K562 (cell line): ENCODE data around the gene SEC14L3. TPM values are rescaled to one million over a fixed set of nuclear protein-coding genes. Genes with fewer than 3 reads are reported as not detected.

ENCODE experiments used
- CTCF ChIP-seq, 3 experiments: IDR thresholded peaks in 2 of 3; conservative IDR thresholded peaks in 1 of 3; 2 replicates each; pipeline ENCODE4 v1.5.1; 2011 to 2012; ENCODE audit warnings: low read length in 3 of 3, mild to moderate bottlenecking in 3 of 3, control low read depth in 2 of 3, improper control_type of control experiment in 1 of 3, inconsistent platforms in 1 of 3, low read depth in 1 of 3, mixed read lengths in 1 of 3, moderate library complexity in 1 of 3; ENCODE audit not compliant: insufficient read depth in 2 of 3
- ETV1 ChIP-seq: fragments of 450-650 bp; conservative IDR thresholded peaks from 2 replicates; pipeline ENCODE4 v1.6.1; 2016; ENCODE audit warnings: missing genetic modification characterization, control low read depth, low read depth, missing compliant biosample characterization
- RBM25 ChIP-seq: fragments of 200-400 bp; formaldehyde crosslinking; IDR thresholded peaks from 2 replicates; pipeline ENCODE4 v1.6.1; 2018; ENCODE audit warnings: low read length, low read depth, moderate library complexity; ENCODE audit not compliant: severe bottlenecking
- ZFP36 ChIP-seq: fragments of 150-350 bp; IDR thresholded peaks from 2 replicates; pipeline ENCODE4 v1.6.1; 2018; ENCODE audit warnings: low read length, low read depth; ENCODE audit not compliant: partially characterized antibody
- ZNF584 ChIP-seq: fragments of 200-800 bp; sonication (Bioruptor generic); IDR thresholded peaks from 2 replicates; pipeline ENCODE4 v1.6.1; 2016; ENCODE audit warnings: low read depth, mild to moderate bottlenecking, missing genetic modification characterization, missing compliant biosample characterization
- ZNF609 ChIP-seq: sonication (generic); formaldehyde crosslinking; IDR thresholded peaks from 2 replicates; pipeline ENCODE4 v1.8.1; 2023; ENCODE audit warnings: missing genetic modification reagents, mild to moderate bottlenecking, borderline replicate concordance
- polyA plus RNA-seq, 8 experiments: library from polyadenylated mRNA; depleted of rRNA in 4 of 8; stranded (reverse) in 5 of 8; unstranded in 3 of 8; fragments of >200 nt; fragmentation: Nextera tagmentation in 2 of 8; fragmentation: Illumina TruSeq in 1 of 8; extraction: Ambion mirVana in 2 of 8; extraction: Trizol in 1 of 8; gene quantifications; 2 replicates each; pipeline versions ENCODE4 v1.2.1 to v1.2.3, GENCODE V29; 2011 to 2014; ENCODE audit warnings: inconsistent platforms in 1 of 8, missing spikeins in 1 of 8
- total RNA-seq, 7 experiments: library from RNA; depleted of rRNA in 6 of 7; stranded (reverse); fragments of >200 nt in 6 of 7; fragmentation: Illumina TruSeq in 2 of 7; extraction: Trizol in 2 of 7; gene quantifications; 2 replicates each; pipeline versions ENCODE4 v1.2.1 to v1.2.3, GENCODE V29; 2011 to 2021; ENCODE audit warnings: low replicate concordance in 1 of 7
- TF ChIP-seq, protein P1 (sequence below): fragments of 200-400 bp; formaldehyde crosslinking; IDR thresholded peaks from 2 replicates; pipeline ENCODE4 v1.6.1; 2017; ENCODE audit warnings: mild to moderate bottlenecking, low read depth, low read length, moderate library complexity
- TF ChIP-seq, protein P2 (sequence below): fragments of 450-650 bp; IDR thresholded peaks from 2 replicates; pipeline ENCODE4 v1.6.1; 2018; ENCODE audit warnings: mild to moderate bottlenecking, low read depth; ENCODE audit not compliant: partially characterized antibody

SEC14L3 gene
- total and polyA plus RNA-seq, 9 of the 15 experiments (the other 6 are each of a cell fraction or from before 2014, with no cell fraction given): not detected

- TF ChIP-seq, protein P1, sequence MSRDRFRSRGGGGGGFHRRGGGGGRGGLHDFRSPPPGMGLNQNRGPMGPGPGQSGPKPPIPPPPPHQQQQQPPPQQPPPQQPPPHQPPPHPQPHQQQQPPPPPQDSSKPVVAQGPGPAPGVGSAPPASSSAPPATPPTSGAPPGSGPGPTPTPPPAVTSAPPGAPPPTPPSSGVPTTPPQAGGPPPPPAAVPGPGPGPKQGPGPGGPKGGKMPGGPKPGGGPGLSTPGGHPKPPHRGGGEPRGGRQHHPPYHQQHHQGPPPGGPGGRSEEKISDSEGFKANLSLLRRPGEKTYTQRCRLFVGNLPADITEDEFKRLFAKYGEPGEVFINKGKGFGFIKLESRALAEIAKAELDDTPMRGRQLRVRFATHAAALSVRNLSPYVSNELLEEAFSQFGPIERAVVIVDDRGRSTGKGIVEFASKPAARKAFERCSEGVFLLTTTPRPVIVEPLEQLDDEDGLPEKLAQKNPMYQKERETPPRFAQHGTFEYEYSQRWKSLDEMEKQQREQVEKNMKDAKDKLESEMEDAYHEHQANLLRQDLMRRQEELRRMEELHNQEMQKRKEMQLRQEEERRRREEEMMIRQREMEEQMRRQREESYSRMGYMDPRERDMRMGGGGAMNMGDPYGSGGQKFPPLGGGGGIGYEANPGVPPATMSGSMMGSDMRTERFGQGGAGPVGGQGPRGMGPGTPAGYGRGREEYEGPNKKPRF: no peak
- TF ChIP-seq RBM25: peak; percentile 68
- peak; percentile 30 for TF ChIP-seq ZFP36
- TF ChIP-seq CTCF (IDR thresholded peaks at IDR 0.05 in 2 of 3, conservative IDR thresholded peaks at IDR 0.05 in 1 of 3; ENCODE audit: insufficient read depth in 2 of 3, low read depth in 1 of 3, low read length in 3 of 3): 0 out of 6 replicates have a peak, but pooled peaks of 2 of the 3 experiments have one; percentile 3 to 5
- TF ChIP-seq ZNF584: no peak
- no peak for TF ChIP-seq ZNF609 (CRISPR knock-in tag)
- TF ChIP-seq, protein P2, sequence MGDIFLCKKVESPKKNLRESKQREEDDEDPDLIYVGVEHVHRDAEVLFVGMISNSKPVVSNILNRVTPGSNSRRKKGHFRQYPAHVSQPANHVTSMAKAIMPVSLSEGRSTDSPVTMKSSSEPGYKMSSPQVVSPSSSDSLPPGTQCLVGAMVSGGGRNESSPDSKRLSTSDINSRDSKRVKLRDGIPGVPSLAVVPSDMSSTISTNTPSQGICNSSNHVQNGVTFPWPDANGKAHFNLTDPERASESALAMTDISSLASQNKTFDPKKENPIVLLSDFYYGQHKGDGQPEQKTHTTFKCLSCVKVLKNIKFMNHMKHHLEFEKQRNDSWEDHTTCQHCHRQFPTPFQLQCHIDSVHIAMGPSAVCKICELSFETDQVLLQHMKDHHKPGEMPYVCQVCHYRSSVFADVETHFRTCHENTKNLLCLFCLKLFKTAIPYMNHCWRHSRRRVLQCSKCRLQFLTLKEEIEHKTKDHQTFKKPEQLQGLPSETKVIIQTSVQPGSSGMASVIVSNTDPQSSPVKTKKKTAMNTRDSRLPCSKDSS: no peak
- TF ChIP-seq ETV1 (tag): 0 out of 2 replicates have a peak, but pooled peaks have one; percentile 5
Measured at GRCh38 chr22:30424534-30425326, 47.1 kb downstream of the SEC14L3 start (continued).
